Renal cortex interstitium (tissue), 11 donors: ENCODE measurements around the gene NR2C2. TPM values are rescaled to one million over a fixed set of nuclear protein-coding genes. Genes with fewer than 3 reads are reported as not detected.

Experiments
- DNase-seq, 11 donors: peaks; one replicate each; pipeline ENCODE4 v3.0.0-alpha.2; 2013; ENCODE audit warnings: low read depth in 9 of 11, low spot score in 4 of 11; ENCODE audit errors: extremely low read depth in 1 of 11
- polyA plus RNA-seq, 3 donors: library from polyadenylated mRNA; unstranded; fragments of 120-200 nt; gene quantifications; one replicate each; pipeline ENCODE4 v1.2.1, GENCODE V29; 2013; ENCODE audit not compliant: insufficient read length in 3 of 3

NR2C2 gene
- polyA plus RNA-seq, 3 donors: 43.4 to 61.8 (median 44.4) TPM

DNA sequence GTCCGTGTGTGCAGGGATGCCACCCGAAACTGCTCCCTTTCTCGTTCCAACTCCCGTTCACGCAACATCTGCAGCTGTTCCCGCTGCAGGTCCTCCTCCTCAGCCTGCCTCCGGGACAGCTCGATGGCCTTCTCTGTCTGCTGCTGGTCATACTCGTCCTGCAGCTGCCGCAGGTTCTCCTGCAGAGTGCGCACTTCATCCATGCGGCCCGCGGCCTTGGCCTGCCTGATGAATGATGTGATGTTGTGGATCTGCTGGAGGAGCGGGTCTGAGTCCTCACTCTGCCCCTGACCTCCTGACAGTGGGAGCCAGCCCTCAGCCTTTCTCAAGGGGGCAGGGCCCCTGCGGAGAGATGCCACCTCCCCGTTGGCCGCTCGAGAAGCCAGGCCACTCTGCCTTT lies 127.1 kb downstream of the NR2C2 start:
- no peak for DNase-seq

DNA sequence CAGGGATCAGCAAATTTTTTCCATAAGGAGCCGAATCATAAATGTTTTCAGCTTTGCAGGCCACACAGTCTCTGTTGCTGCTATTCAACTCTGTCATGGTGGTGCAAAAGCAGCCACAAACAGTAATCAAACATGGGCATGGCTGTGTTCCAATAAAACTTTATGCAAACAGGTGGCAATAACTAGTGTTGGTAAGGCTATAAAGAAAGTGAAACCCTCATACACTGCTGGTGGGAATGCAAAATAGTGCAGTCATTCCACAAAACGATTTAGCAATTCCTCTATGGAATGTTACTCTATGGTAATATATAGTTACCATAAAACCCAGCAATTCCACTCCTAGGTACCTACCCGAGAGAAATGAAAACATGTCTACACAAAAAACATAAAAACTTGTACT lies 131.7 kb downstream of the NR2C2 start:
- DNase-seq: no peak

DNA sequence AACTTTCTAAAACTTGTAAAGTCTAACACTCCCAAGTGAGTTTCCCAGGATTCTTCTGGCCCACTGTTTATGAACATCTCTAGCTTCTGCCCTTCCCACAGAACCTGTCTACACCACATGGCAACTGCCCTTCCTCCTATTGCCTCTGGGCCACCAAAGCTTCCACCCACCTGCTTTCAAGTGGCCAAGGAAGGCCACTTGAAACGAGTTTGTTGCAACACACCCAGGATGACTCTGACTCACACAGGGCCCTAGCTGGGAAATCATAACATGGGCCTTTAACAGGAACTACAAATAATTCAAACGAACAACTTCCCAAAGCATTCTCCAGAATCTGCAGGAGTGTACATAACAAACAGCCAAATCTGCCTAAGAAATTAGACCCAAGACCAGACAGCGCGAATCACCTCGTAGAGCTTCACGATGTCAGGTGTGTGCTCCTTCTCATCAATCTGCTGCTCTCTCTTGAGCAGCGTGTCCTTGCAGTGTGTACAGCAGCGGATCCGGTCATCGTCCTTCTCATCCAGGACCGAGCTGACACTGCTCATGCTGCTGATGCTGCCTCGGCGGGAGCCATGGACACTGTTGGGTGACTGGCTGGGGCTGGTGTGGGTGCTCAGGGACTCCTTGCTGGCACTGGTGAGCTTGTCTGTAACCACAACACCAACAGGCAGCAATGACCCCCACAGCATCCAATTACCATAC lies 134.7 kb downstream of the NR2C2 start:
- DNase-seq: no peak

DNA sequence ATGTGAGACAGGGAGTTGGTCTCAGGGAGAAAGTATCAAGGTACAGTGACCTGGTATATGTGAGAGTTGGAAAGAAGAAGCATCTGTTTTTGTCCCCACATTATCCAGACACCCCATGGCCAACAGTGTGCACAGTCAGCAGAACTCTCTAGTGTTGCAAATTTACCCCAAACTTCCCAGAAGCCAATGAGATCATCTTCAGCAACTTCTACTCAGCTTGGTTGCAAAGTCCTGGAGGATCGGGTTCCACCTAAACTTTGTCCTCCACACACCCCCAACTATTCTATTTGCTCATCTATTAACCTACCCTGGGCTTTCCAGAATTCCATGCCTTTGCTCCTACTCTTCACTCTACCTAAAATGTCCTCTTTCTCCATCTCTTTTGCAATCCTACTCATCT lies 135.9 kb downstream of the NR2C2 start:
- DNase-seq: no peak

DNA sequence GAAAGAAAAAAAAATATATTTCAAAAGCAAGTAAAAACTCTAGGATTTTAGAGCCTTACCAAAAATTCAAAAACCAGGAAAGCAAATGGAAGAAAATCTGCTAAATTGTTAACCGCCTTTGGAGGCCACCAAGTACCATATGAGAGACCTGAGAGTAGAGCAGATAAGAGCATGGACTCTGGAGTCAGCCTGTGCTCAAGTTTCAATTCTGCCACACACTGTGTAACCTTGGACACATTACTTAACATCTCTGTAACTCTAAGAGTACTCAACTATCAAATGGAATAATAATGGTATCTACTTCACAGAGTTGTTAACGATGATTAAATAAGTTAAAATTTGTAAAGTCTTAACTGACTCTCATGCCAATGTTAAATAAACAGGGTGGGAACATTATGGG lies 138.9 kb downstream of the NR2C2 start:
- no peak for DNase-seq

DNA sequence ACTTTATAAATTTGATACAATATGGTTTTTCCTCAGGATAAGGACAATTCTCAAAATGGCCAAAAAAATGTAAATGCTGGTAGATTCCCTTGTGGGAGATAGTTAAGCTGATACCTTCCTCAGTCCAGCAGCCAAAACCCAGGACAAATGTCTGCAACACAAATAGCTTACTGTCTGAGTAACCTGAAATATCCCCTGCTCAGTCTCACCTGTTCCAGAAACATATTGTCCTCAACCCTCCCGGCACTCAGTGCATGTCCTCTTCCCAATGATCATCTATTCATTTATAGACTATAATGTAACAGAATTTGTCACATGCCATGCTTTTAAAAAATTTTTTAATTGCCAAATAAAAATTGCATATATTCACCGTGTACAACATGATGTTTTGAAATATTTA lies 139.3 kb downstream of the NR2C2 start:
- DNase-seq: no peak

DNA sequence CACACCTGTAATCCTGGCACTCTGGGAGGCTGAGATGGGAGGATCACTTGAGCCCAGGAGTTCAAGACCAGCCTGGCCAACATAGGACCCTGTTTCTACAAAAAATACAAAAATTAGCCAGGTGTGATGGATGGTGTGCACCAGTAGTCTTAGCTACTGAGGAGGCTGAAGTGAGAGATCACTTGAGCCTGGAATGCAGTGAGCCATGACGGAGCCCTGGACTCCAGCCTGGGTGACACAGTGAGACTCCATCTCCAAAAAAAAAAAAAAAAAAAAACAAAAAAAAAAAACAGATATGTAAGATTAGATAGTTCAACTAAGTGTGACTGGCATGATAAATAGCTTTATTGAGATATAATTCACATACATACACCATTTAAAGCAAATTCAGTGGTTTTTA lies 141.8 kb downstream of the NR2C2 start:
- DNase-seq: no peak

DNA sequence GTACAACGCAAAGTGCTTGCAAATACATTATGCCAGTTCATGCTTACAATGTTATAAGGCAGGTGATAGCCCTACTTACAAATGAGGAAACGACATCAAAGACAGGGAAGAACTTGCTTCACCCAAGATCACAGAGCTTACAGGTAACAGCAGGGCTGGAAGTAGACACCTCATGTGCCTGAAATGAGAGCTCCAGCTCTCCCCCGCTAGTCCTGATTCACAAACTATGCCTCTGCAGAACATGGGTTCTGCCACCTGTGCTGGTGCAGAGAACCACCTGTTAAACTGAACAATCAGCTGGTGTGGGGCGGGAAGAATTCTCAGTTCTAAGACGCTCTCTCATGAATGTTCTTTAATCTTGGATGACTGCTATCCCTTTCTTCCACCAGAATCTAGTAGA lies 144.2 kb downstream of the NR2C2 start:
- no peak for DNase-seq

DNA sequence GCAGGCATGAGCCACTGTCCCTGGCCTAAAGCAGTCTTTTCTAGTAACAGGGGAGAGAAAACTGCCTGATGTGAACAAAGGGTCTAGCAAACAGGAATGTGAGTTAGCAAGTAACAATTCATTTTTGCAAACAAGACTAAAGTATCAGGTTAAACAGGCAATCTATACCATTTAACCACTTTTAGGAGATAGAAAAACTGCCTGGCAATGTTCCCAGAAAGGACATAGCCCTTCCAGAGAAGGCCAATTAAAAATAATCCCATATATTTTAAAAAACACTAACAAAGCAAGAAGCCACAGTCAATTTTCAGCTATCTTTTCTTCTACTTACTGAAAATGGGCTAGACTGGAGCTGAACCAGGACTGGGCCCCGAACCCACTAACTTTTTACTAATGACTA lies 145.3 kb downstream of the NR2C2 start:
- no peak for DNase-seq

DNA sequence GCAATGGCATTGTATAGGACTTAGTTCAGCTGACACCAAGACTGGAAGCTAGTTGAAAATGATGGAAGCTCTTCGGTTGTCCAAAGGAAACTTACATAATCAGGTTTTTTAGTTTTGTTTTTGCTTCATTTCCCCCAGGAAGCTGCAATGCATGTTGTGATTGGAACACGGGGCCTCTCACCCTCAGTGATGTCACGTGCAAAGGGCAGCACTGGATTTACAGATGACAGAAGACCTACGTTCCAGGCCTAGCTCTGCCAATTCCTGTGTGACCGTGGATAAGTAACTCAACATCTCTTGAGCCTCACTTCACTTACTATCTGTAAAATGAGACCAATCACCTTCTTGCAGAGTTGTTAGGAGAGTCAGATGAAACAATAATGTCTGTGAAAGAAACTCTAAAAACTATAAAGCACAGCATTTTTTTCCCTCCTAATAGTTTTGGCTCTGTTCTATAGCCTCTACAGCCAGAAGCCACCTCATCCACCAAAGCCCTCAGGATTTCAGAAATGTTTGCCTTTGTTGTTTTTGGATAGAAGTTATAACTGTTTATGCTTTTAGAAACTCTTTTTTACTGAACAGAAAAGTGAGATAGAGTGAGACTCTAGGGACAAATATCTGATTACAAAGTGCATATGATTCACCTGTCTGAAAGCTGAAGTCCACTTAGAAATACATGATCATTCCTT lies 146.9 kb downstream of the NR2C2 start:
- DNase-seq: no peak

DNA sequence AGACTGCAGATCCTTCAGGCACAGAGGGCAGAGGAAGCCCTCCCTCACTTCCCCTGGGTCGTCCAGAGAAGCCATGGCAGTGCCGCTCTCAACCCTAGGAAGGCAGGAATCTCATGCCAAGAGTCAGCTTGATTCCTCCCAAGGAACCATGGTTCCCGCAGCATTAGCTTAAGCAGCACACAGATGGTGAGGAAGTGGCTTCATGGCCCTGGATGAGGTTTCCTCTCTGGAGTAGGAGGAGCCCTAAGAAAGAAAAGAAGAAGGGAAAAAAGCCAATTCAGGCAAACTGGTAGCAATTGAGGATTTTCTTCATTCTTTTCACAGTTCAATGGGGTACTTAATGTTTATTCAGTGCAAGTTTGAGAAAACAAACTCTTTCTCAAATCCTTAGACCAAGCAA lies 148.7 kb downstream of the NR2C2 start:
- no peak for DNase-seq

DNA sequence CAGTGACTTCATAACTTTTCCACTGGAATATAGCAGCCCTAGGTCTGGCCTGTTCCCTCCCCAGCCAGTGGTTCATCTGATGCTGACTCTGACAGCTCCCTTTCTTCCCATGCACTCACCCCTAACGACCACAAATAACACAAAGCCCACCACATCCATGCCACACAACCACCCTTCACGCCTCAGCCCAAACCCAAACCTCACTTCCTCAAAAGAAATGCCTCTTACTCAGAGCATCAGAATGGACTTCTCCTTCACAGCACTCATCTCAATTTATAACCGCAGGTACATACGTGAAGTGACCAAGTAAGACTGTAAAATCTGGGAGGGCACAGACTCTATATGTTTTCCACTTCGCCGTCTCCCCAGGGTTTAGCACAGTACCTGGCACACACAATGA lies 150.5 kb downstream of the NR2C2 start:
- DNase-seq: no peak

Other genes with a start within 250 kb of the NR2C2 start
- gene FGD5, start 128.6 kb upstream of the NR2C2 start, polyA plus RNA-seq: 10 to 100 TPM; 21.5 to 27.7 (median 22.9) TPM
- gene MRPS25, start 117.7 kb downstream of the NR2C2 start, polyA plus RNA-seq: 100 to 1,000 TPM in 1 of 3 donors, 10 to 100 TPM in 2; 64.9 to 107 (median 67.9) TPM
- 10 to 100 TPM; 23.5 to 28.8 (median 25.7) TPM for gene RBSN, start 151.6 kb downstream of the NR2C2 start, polyA plus RNA-seq